ENCODE measurements around the gene PLPPR1.

DNA sequence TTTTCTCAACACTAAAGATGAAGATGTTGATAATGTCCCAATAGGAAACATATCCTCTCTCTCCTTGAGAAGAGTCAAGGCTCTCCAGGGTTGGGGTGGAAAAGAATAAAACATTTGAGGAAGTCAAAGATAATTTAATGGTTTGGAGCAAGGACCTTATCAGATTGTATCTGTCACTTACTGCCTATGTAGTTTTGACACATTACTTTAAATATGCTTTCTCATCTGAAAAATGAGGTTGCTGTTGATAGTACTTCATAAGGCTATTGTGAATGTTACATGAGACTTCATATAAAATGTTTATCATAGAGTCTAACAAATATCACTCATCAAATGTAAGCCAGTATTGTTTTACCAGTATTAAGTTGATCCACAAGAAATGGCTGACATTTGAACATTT, 307.6 kb downstream of the PLPPR1 start:
- TF ChIP-seq, protein P1, sequence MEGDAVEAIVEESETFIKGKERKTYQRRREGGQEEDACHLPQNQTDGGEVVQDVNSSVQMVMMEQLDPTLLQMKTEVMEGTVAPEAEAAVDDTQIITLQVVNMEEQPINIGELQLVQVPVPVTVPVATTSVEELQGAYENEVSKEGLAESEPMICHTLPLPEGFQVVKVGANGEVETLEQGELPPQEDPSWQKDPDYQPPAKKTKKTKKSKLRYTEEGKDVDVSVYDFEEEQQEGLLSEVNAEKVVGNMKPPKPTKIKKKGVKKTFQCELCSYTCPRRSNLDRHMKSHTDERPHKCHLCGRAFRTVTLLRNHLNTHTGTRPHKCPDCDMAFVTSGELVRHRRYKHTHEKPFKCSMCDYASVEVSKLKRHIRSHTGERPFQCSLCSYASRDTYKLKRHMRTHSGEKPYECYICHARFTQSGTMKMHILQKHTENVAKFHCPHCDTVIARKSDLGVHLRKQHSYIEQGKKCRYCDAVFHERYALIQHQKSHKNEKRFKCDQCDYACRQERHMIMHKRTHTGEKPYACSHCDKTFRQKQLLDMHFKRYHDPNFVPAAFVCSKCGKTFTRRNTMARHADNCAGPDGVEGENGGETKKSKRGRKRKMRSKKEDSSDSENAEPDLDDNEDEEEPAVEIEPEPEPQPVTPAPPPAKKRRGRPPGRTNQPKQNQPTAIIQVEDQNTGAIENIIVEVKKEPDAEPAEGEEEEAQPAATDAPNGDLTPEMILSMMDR (IDR thresholded peaks at IDR 0.05) = no peak
- TF ChIP-seq POLR2AphosphoS5 (IDR thresholded peaks at IDR 0.05) = no peak
- no peak for TF ChIP-seq EP300 (IDR thresholded peaks at IDR 0.05; ENCODE audit: low read depth)
- no peak for TF ChIP-seq POLR2A (IDR thresholded peaks at IDR 0.05)

Data from transverse colon (tissue), 4 donors.